ENCODE results near the gene ASTN2.

Gene ASTN2

GRCh38 chr9:117029341-117029740 lies 385.5 kb downstream of the ASTN2 start:
- Histone ChIP-seq H3K9ac (ENCODE audit: low read length) (no peak overlapping the region), H3K79me2 (ENCODE audit: insufficient read depth, low read length) (no peaks in the 10 kb centered on the region), H3K36me3 (ENCODE audit: insufficient read depth, low read length) (no peaks in the 10 kb centered on the region), H4K20me1 (ENCODE audit: insufficient read depth, low read length) (no peaks in the 10 kb centered on the region), H3K9me2 (ENCODE audit: low read depth, low read length) (no peaks in the 10 kb centered on the region), H3K27me3 (ENCODE audit: insufficient read depth, low read length) (no peaks in the 10 kb centered on the region), H3K4me3 (ENCODE audit: low read depth, low read length, poor library complexity, severe bottlenecking) (no peak overlapping the region), H3K4me1 (ENCODE audit: insufficient read depth, low read length, severe bottlenecking) (no peaks in the 10 kb centered on the region), H3K9me3 (ENCODE audit: low read length) (no peaks in the 10 kb centered on the region), H3F3A (ENCODE audit: insufficient read depth, low read length) (no peaks in the 10 kb centered on the region), H3K27ac (ENCODE audit: low read depth, low read length, poor library complexity, severe bottlenecking) (no peak overlapping the region), H2AFZ (ENCODE audit: low read length) (no peak overlapping the region), H3K4me2 (ENCODE audit: low read length) (no peak overlapping the region)
- TF ChIP-seq CTCF (IDR thresholded peaks at IDR 0.05; ENCODE audit: low read length): no peak
- no peak for TF ChIP-seq EZH2 (IDR thresholded peaks at IDR 0.05; ENCODE audit: borderline replicate concordance, low read length)

GRCh38 chr9:117028103-117028858 lies 386.6 kb downstream of the ASTN2 start:
- no peaks in the 10 kb centered on the region for H3K9me2 ChIP-seq (ENCODE audit: low read depth, low read length)
- H3K9me3 ChIP-seq (ENCODE audit: low read length): no peaks in the 10 kb centered on the region
- no peaks in the 10 kb centered on the region for H3K4me1 ChIP-seq (ENCODE audit: insufficient read depth, low read length, severe bottlenecking)
- H3K79me2 ChIP-seq (ENCODE audit: insufficient read depth, low read length): no peaks in the 10 kb centered on the region
- no peak overlapping the region for H2AFZ ChIP-seq (ENCODE audit: low read length)
- no peak overlapping the region for H3K4me2 ChIP-seq (ENCODE audit: low read length)
- H3K9ac ChIP-seq (ENCODE audit: low read length): no peak overlapping the region
- H3K27ac ChIP-seq (ENCODE audit: low read depth, low read length, poor library complexity, severe bottlenecking): no peak overlapping the region
- H3K27me3 ChIP-seq (ENCODE audit: insufficient read depth, low read length): no peaks in the 10 kb centered on the region
- H3F3A ChIP-seq (ENCODE audit: insufficient read depth, low read length): no peaks in the 10 kb centered on the region
- no peaks in the 10 kb centered on the region for H3K36me3 ChIP-seq (ENCODE audit: insufficient read depth, low read length)
- no peak overlapping the region for H3K4me3 ChIP-seq (ENCODE audit: low read depth, low read length, poor library complexity, severe bottlenecking)
- TF ChIP-seq CTCF (IDR thresholded peaks at IDR 0.05; ENCODE audit: low read length) (no peak), EZH2 (IDR thresholded peaks at IDR 0.05; ENCODE audit: borderline replicate concordance, low read length) (no peak)
- no peaks in the 10 kb centered on the region for H4K20me1 ChIP-seq (ENCODE audit: insufficient read depth, low read length)

- H3K27ac ChIP-seq (ENCODE audit: low read depth, low read length, poor library complexity, severe bottlenecking): no peak overlapping the region
- H3F3A ChIP-seq (ENCODE audit: insufficient read depth, low read length): no peaks in the 10 kb centered on the region
- H3K4me1 ChIP-seq (ENCODE audit: insufficient read depth, low read length, severe bottlenecking): no peaks in the 10 kb centered on the region
- no peak overlapping the region for H3K9ac ChIP-seq (ENCODE audit: low read length)
- H3K9me2 ChIP-seq (ENCODE audit: low read depth, low read length): no peaks in the 10 kb centered on the region
- no peaks in the 10 kb centered on the region for H3K79me2 ChIP-seq (ENCODE audit: insufficient read depth, low read length)
- H3K36me3 ChIP-seq (ENCODE audit: insufficient read depth, low read length): no peaks in the 10 kb centered on the region
- H3K27me3 ChIP-seq (ENCODE audit: insufficient read depth, low read length): no peaks in the 10 kb centered on the region
- H4K20me1 ChIP-seq (ENCODE audit: insufficient read depth, low read length): no peaks in the 10 kb centered on the region
- H3K4me3 ChIP-seq (ENCODE audit: low read depth, low read length, poor library complexity, severe bottlenecking): no peak overlapping the region
- H3K4me2 ChIP-seq (ENCODE audit: low read length): no peak overlapping the region
- no peaks in the 10 kb centered on the region for H3K9me3 ChIP-seq (ENCODE audit: low read length)
- H2AFZ ChIP-seq (ENCODE audit: low read length): no peak overlapping the region
- TF ChIP-seq CTCF (IDR thresholded peaks at IDR 0.05; ENCODE audit: low read length): no peak
These were observed 393.0 kb downstream of the ASTN2 start for GRCh38 chr9:117021906-117022305.

All from OCI-LY1 (cell line).